ENCODE results near the gene QSER1. TPM values are rescaled to one million over a fixed set of nuclear protein-coding genes. Genes with fewer than 3 reads are reported as not detected.

QSER1 gene
- total and polyA plus RNA-seq, 11 donors = 2.1 to 25.3 (median 18.2) TPM

- TF ChIP-seq, protein P1, sequence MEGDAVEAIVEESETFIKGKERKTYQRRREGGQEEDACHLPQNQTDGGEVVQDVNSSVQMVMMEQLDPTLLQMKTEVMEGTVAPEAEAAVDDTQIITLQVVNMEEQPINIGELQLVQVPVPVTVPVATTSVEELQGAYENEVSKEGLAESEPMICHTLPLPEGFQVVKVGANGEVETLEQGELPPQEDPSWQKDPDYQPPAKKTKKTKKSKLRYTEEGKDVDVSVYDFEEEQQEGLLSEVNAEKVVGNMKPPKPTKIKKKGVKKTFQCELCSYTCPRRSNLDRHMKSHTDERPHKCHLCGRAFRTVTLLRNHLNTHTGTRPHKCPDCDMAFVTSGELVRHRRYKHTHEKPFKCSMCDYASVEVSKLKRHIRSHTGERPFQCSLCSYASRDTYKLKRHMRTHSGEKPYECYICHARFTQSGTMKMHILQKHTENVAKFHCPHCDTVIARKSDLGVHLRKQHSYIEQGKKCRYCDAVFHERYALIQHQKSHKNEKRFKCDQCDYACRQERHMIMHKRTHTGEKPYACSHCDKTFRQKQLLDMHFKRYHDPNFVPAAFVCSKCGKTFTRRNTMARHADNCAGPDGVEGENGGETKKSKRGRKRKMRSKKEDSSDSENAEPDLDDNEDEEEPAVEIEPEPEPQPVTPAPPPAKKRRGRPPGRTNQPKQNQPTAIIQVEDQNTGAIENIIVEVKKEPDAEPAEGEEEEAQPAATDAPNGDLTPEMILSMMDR (IDR thresholded peaks at IDR 0.05) = no peak
- peak in 1 of 2 donors; percentile 11 for TF ChIP-seq POLR2A (IDR thresholded peaks at IDR 0.05)
- Histone ChIP-seq H3K36me3 (peaks cover 0 to 7% (median 0%) of the 10 kb centered on the region in 9 donors), H3K27me3 (no peaks in the 10 kb centered on the region), H3K4me3 (peak overlapping the region; percentile 86 to 99 (median 92)), H3K27ac (peak overlapping the region in 11 of 12 donors; percentile 54 to 98 (median 94)), H3K4me1 (peaks cover 0 to 40% (median 6%) of the 10 kb centered on the region in 12 donors), H3K9me3 (no peaks in the 10 kb centered on the region)
- DNase-seq = no peak
- intact Hi-C loops (cut with DNase I) = loop anchor here in 2 of 10 donors (5.0 to 10.0 kb wide), 2 partner anchors 141 to 143 kb away; partner anchors contain the start of gene TCP11L1 (in 2 of the 2)
- peak; percentile 16 to 59 (median 38) for ATAC-seq
- 5 to 8% (median 7%) methylated on average over 14 of the region's 14 CpGs for WGBS, 4 donors
These were observed 1.7 kb downstream of the QSER1 start for GRCh38 chr11:32894149-32894827.

- intact Hi-C loops (cut with DNase I) = loop anchor here in 2 of 10 donors (5.0 to 10.0 kb wide), 2 partner anchors 140 to 142 kb away; partner anchors contain the start of gene TCP11L1 (in 2 of the 2)
- DNase-seq (no peak), ATAC-seq (no peak)
- peaks cover 0 to 46% (median 6%) of the 10 kb centered on the region in 12 donors for H3K4me1 ChIP-seq
- H3K9me3 ChIP-seq = no peaks in the 10 kb centered on the region
- WGBS, 4 donors = 72 to 78% (median 76%) methylated on average over 3 of the region's 3 CpGs
- peak overlapping the region in 2 of 12 donors; percentile 94 for H3K27ac ChIP-seq
- H3K27me3 ChIP-seq = no peaks in the 10 kb centered on the region
- no peak for TF ChIP-seq POLR2A (IDR thresholded peaks at IDR 0.05)
- TF ChIP-seq, protein P1 (IDR thresholded peaks at IDR 0.05) = no peak
- peaks cover 0 to 7% (median 0%) of the 10 kb centered on the region in 9 donors for H3K36me3 ChIP-seq
- H3K4me3 ChIP-seq = peak overlapping the region in 3 of 12 donors; percentile 92 to 97 (median 93)
These were observed 2.3 kb downstream of the QSER1 start for GRCh38 chr11:32894921-32895320.

- Histone ChIP-seq H3K4me3 (no peak overlapping the region), H3K4me1 (peaks cover 0 to 52% (median 6%) of the 10 kb centered on the region in 12 donors), H3K36me3 (peaks cover 0 to 7% (median 0%) of the 10 kb centered on the region in 9 donors), H3K9me3 (no peaks in the 10 kb centered on the region), H3K27ac (no peak overlapping the region), H3K27me3 (no peaks in the 10 kb centered on the region)
- ATAC-seq = no peak
- TF ChIP-seq, protein P1 (IDR thresholded peaks at IDR 0.05) = no peak
- no peak for TF ChIP-seq POLR2A (IDR thresholded peaks at IDR 0.05)
- intact Hi-C loops (cut with DNase I) = loop anchor here in 1 of 10 donors (10.0 kb wide), 1 partner anchor 139 kb away; the partner anchor contains the start of gene TCP11L1
- DNase-seq = no peak
- WGBS, 4 donors = 36 to 52% (median 47%) methylated on average over 1 of the region's 1 CpG
These were observed 2.9 kb downstream of the QSER1 start for GRCh38 chr11:32895471-32895870.

DNA sequence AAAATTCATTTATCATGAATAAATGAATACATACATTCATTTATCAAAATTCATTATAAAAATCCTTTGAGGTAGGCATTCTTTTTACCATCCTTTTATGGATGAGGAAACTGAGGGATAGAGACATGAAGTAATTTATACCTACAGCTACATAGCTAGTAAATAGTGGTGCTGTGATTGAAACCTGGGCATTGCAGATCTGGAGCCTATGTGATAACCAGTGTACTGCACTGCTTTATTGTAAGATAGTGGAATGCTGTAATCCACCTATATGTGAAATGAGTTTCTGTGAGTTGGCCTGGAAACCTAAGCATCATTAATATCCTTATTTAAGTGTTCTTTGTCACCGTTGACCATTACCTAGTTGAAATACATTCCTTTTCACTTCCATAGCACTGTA is 4.5 kb downstream of the QSER1 start:
- Histone ChIP-seq H3K27ac (no peak overlapping the region), H3K36me3 (peaks cover 0 to 7% (median 0%) of the 10 kb centered on the region in 9 donors), H3K4me3 (no peak overlapping the region), H3K27me3 (no peaks in the 10 kb centered on the region), H3K4me1 (peaks cover 0 to 48% (median 7%) of the 10 kb centered on the region in 12 donors), H3K9me3 (no peaks in the 10 kb centered on the region)
- WGBS, 4 donors = 85 to 92% (median 89%) methylated on average over 1 of the region's 1 CpG
- no peak for ATAC-seq
- TF ChIP-seq, protein P1 (IDR thresholded peaks at IDR 0.05) = no peak
- no peak for TF ChIP-seq POLR2A (IDR thresholded peaks at IDR 0.05)
- no peak for DNase-seq
- intact Hi-C loops (cut with DNase I) = loop anchor here in 1 of 10 donors (10.0 kb wide), 1 partner anchor 138 kb away; the partner anchor contains the start of gene TCP11L1

Data from heart left ventricle (tissue), 16 donors.